Mucosa of descending colon (tissue), 3 donors: ENCODE measurements around the gene HMGCS1. TPM values are rescaled to one million over a fixed set of nuclear protein-coding genes. Genes with fewer than 3 reads are reported as not detected.

Experiments used
- ATAC-seq: fragments of 200-7000 bp; cut with Tn5 transposase; one replicate; pipeline ENCODE4 v1.9.1; 2020; ENCODE audit warnings: mild to moderate bottlenecking, moderate library complexity
- DNase-seq, 3 donors: peaks; one replicate each; pipeline ENCODE4 v3.0.0-alpha.2; 2020
- H3K36me3 ChIP-seq: fragments of 200-600 bp; one replicate; pipeline ENCODE4 v1.8.0; 2021; ENCODE audit warnings: low read depth, mild to moderate bottlenecking
- H3K4me1 ChIP-seq: fragments of 200-600 bp; one replicate; pipeline ENCODE4 v1.8.0; 2021; ENCODE audit warnings: low read depth, mild to moderate bottlenecking
- H3K4me3 ChIP-seq: fragments of 200-600 bp; one replicate; pipeline ENCODE4 v1.8.0; 2021; ENCODE audit warnings: mild to moderate bottlenecking
- H3K9me3 ChIP-seq: fragments of 200-600 bp; one replicate; pipeline ENCODE4 v1.8.0; 2021; ENCODE audit warnings: mild to moderate bottlenecking
- CTCF ChIP-seq: fragments of 200-600 bp; IDR thresholded peaks from one replicate; pipeline ENCODE4 v1.8.0; 2022; ENCODE audit warnings: antibody characterized with exemption, mild to moderate bottlenecking
- intact Hi-C, 2 donors: fragments of 100-400 bp; cut with DNase I in 1 of 2; cut with micrococcal nuclease in 1 of 2; formaldehyde crosslinking; loops; one replicate each; pipeline versions ENCODE4 v1.11.0 to v1.11.1; 2022; cut with DNase I, micrococcal nuclease
- total RNA-seq, 3 donors: library from RNA; stranded (reverse); fragmentation: NEBNext Ultra II Directional in 2 of 3; extraction: Animal tissue kit (Norgen Biotek cat#: 25700) in 2 of 3; gene quantifications; one replicate each; pipeline versions ENCODE4 v1.2.1 to v1.2.4, GENCODE V29; 2021 to 2023
- donor health status: DM: no; HTN: no; CAD: no; lungs with moderate emphysema.
- donor health status: DM: no; HTN: no; CAD: no.
- donor health status: DM: no; HTN: yes; CAD: no.

The HMGCS1 gene
- total RNA-seq, 3 donors from 2014 or later = 69.6 to 176 (median 151) TPM

- no peaks in the 10 kb centered on the region for H3K36me3 ChIP-seq
- H3K4me3 ChIP-seq = no peak overlapping the region
- no peak for DNase-seq
- no peak for TF ChIP-seq CTCF
- no peak for ATAC-seq
- no peaks in the 10 kb centered on the region for H3K9me3 ChIP-seq
- no peaks in the 10 kb centered on the region for H3K4me1 ChIP-seq
- intact Hi-C loops = no loop called here
Observed at GRCh38 chr5:43354774-43355173, 41.6 kb upstream of the HMGCS1 start.

GRCh38 chr5:43353668-43354067 lies 40.5 kb upstream of the HMGCS1 start:
- Histone ChIP-seq H3K4me3 (no peak overlapping the region), H3K4me1 (no peaks in the 10 kb centered on the region), H3K36me3 (no peaks in the 10 kb centered on the region), H3K9me3 (no peaks in the 10 kb centered on the region)
- intact Hi-C loops = no loop called here
- ATAC-seq (no peak), DNase-seq (no peak)
- TF ChIP-seq CTCF = no peak

GRCh38 chr5:43352915-43353314 lies 39.7 kb upstream of the HMGCS1 start:
- no peaks in the 10 kb centered on the region for H3K36me3 ChIP-seq
- H3K4me3 ChIP-seq = no peak overlapping the region
- no peaks in the 10 kb centered on the region for H3K9me3 ChIP-seq
- no peaks in the 10 kb centered on the region for H3K4me1 ChIP-seq
- intact Hi-C loops = no loop called here
- no peak for DNase-seq
- TF ChIP-seq CTCF = no peak
- no peak for ATAC-seq

- no peak for TF ChIP-seq CTCF
- no peak for ATAC-seq
- Histone ChIP-seq H3K9me3 (no peaks in the 10 kb centered on the region), H3K4me3 (no peak overlapping the region), H3K36me3 (no peaks in the 10 kb centered on the region), H3K4me1 (no peaks in the 10 kb centered on the region)
- DNase-seq = no peak
- intact Hi-C loops = no loop called here
Observed at GRCh38 chr5:43352131-43352530, 38.9 kb upstream of the HMGCS1 start.

- no peak for ATAC-seq
- Histone ChIP-seq H3K4me3 (no peak overlapping the region), H3K36me3 (no peaks in the 10 kb centered on the region), H3K9me3 (no peaks in the 10 kb centered on the region), H3K4me1 (no peaks in the 10 kb centered on the region)
- no peak for TF ChIP-seq CTCF
- intact Hi-C loops = loop anchor here in 1 of 2 donors (10.0 kb wide), 1 partner anchor 836 kb away; no protein-coding TSS in a partner anchor
- DNase-seq = no peak
Observed at GRCh38 chr5:43348861-43349363, 35.7 kb upstream of the HMGCS1 start.

- no peak for ATAC-seq
- no peaks in the 10 kb centered on the region for H3K4me1 ChIP-seq
- DNase-seq = no peak
Observed at GRCh38 chr5:43348207-43348606, 35.0 kb upstream of the HMGCS1 start.

More at GRCh38 chr5:43348207-43348606, 35.0 kb upstream of the HMGCS1 start:
- no peak overlapping the region for H3K4me3 ChIP-seq
- TF ChIP-seq CTCF = no peak
- no peaks in the 10 kb centered on the region for H3K36me3 ChIP-seq
- intact Hi-C loops = loop anchor here in 1 of 2 donors (10.0 kb wide), 1 partner anchor 837 kb away; no protein-coding TSS in a partner anchor
- H3K9me3 ChIP-seq = no peaks in the 10 kb centered on the region
